HCT116 (cell line): ENCODE results near the gene HCFC2. TPM values are rescaled to one million over a fixed set of nuclear protein-coding genes. Genes with fewer than 3 reads are reported as not detected.

Source experiments
- ATAC-seq: fragments of 200-7000 bp; cut with Tn5 transposase; 2 replicates; pipeline ENCODE4 v1.9.1; 2020; ENCODE audit warnings: mild to moderate bottlenecking, moderate library complexity
- BruUV-seq: library from RNA; stranded (reverse); fragments of 400-500 nt; replicated peaks from 2 replicates; lab custom pipeline; 2021; lab: Mats Ljungman, UMichigan
- CTCF ChIA-PET: fragments of 300-600 bp; sonication (Branson Sonifier 250); formaldehyde crosslinking; loops from one replicate; lab custom pipeline; 2021; ENCODE audit warnings: antibody characterized with exemption; lab: Charles Lee
- POLR2A ChIA-PET: fragments of 300-600, 350-600 bp; sonication (Branson Sonifier 250); formaldehyde crosslinking; loops from one replicate; lab custom pipeline; 2021; ENCODE audit warnings: antibody characterized with exemption; lab: Charles Lee
- RAD21 ChIA-PET, 2 experiments: fragments of 300-600 bp; sonication (Branson Sonifier 250); formaldehyde crosslinking; loops; one replicate each; lab custom pipeline; 2023; ENCODE audit warnings: low total read pairs in 2 of 2; ENCODE audit not compliant: uncharacterized antibody in 2 of 2, unreplicated experiment in 2 of 2, low non-redundant PET in 1 of 2; lab: Charles Lee
- DNase-seq: peaks from one replicate; pipeline ENCODE4 v3.0.0-alpha.2; 2010; ENCODE audit warnings: low read depth, low spot score
- H2AFZ ChIP-seq: fragments of 200-600 bp; shearing (Covaris generic), sonication (generic); 2 replicates; pipeline ENCODE4 v1.6.1; 2017; ENCODE audit warnings: low read depth, mixed run types, mixed read lengths, antibody characterized with exemption, low read length; ENCODE audit not compliant: poor library complexity, severe bottlenecking
- H3K27ac ChIP-seq: 2 replicates; pipeline ENCODE4 v1.5.1; 2012; ENCODE audit warnings: low read depth, low read length
- H3K27me3 ChIP-seq: fragments of 200-600 bp; sonication (generic); 2 replicates; pipeline ENCODE4 v1.6.1; 2016; ENCODE audit warnings: mixed run types, low read length, mixed read lengths; ENCODE audit not compliant: insufficient read depth
- H3K36me3 ChIP-seq, 2 experiments: fragments of 200-500 bp in 1 of 2; fragments of 200-600 bp in 1 of 2; sonication (Bioruptor generic) in 1 of 2; sonication (generic) in 1 of 2; 2 replicates each; pipeline versions ENCODE4 v1.5.1 to v1.6.1; 2014 to 2016; ENCODE audit warnings: low read length in 2 of 2, inconsistent platforms in 1 of 2, mixed read lengths in 1 of 2, mixed run types in 1 of 2; ENCODE audit not compliant: insufficient read depth in 2 of 2, control insufficient read depth in 1 of 2
- H3K4me1 ChIP-seq, 2 experiments: fragments of 200-600 bp in 1 of 2; sonication (generic) in 1 of 2; 2 replicates each; pipeline versions ENCODE4 v1.5.1 to v1.6.1; 2012 to 2017; ENCODE audit warnings: low read length in 2 of 2, inconsistent platforms in 1 of 2, mild to moderate bottlenecking in 1 of 2, mixed read lengths in 1 of 2, mixed run types in 1 of 2, moderate library complexity in 1 of 2; ENCODE audit not compliant: insufficient read depth in 2 of 2, control insufficient read depth in 1 of 2
- H3K4me2 ChIP-seq: fragments of 200-600 bp; sonication (generic); 2 replicates; pipeline ENCODE4 v1.6.1; 2017; ENCODE audit warnings: mixed run types, low read length, mixed read lengths
- H3K4me3 ChIP-seq, 2 experiments: fragments of 200-600 bp in 1 of 2; sonication (generic) in 1 of 2; replicated peaks in 1 of 2; 2 replicates each; pipeline ENCODE4 v1.5.1; 2011 to 2016; ENCODE audit warnings: low read length in 2 of 2, control low read depth in 1 of 2, low read depth in 1 of 2, mild to moderate bottlenecking in 1 of 2, mixed read lengths in 1 of 2, mixed run types in 1 of 2
- H3K79me2 ChIP-seq: fragments of 200-600 bp; sonication (generic); 2 replicates; pipeline ENCODE4 v1.6.1; 2017; ENCODE audit warnings: mild to moderate bottlenecking, mixed run types, low read length, moderate library complexity, mixed read lengths; ENCODE audit not compliant: insufficient read depth
- H3K9ac ChIP-seq: fragments of 200-600 bp; sonication (generic); 2 replicates; pipeline ENCODE4 v1.6.1; 2016; ENCODE audit warnings: low read length, mixed read lengths
- H3K9me2 ChIP-seq: fragments of 200-600 bp; sonication (generic), shearing (Covaris generic); 2 replicates; pipeline ENCODE4 v1.6.1; 2017; ENCODE audit warnings: mixed run types, mild to moderate bottlenecking, moderate library complexity; ENCODE audit not compliant: insufficient read depth
- H3K9me3 ChIP-seq, 2 experiments: fragments of 200-500 bp in 1 of 2; fragments of 200-600 bp in 1 of 2; sonication (Bioruptor generic) in 1 of 2; sonication (generic) in 1 of 2; 2 replicates each; pipeline ENCODE4 v1.6.1; 2014 to 2017; ENCODE audit warnings: low read length in 2 of 2, mixed read lengths in 2 of 2, inconsistent platforms in 1 of 2, low read depth in 1 of 2, mild to moderate bottlenecking in 1 of 2, mixed run types in 1 of 2, moderate library complexity in 1 of 2; ENCODE audit not compliant: control insufficient read depth in 1 of 2, insufficient read depth in 1 of 2
- H4K20me1 ChIP-seq: fragments of 200-600 bp; sonication (generic), shearing (Covaris generic); 2 replicates; pipeline ENCODE4 v1.6.1; 2017; ENCODE audit warnings: mixed run types, mild to moderate bottlenecking, moderate library complexity; ENCODE audit not compliant: insufficient read depth
- ATF3 ChIP-seq: IDR thresholded peaks from 2 replicates; pipeline ENCODE4 v1.6.1; 2012
- CTCF ChIP-seq, 3 experiments: fragments of 200-600 bp in 1 of 3; sonication (generic) in 1 of 3; IDR thresholded peaks in 2 of 3; conservative IDR thresholded peaks in 1 of 3; 2 replicates each; pipeline ENCODE4 v1.5.1; 2012 to 2017; ENCODE audit warnings: low read depth in 2 of 3, low read length in 2 of 3, antibody characterized with exemption in 1 of 3, borderline replicate concordance in 1 of 3, control low read depth in 1 of 3, mild to moderate bottlenecking in 1 of 3, mixed read lengths in 1 of 3, mixed run types in 1 of 3, moderate library complexity in 1 of 3; ENCODE audit not compliant: insufficient read depth in 1 of 3
- EGR1 ChIP-seq: IDR thresholded peaks from 2 replicates; pipeline ENCODE4 v1.6.1; 2012; ENCODE audit warnings: low read depth
- ELF1 ChIP-seq: IDR thresholded peaks from 2 replicates; pipeline ENCODE4 v1.6.1; 2012; ENCODE audit warnings: low read depth, borderline replicate concordance
- EZH2 ChIP-seq: fragments of 200-600 bp; sonication (generic); IDR thresholded peaks from 2 replicates; pipeline ENCODE4 v1.6.1; 2017; ENCODE audit warnings: antibody characterized with exemption, mixed run types
- EZH2phosphoT487 ChIP-seq: fragments of 200-600 bp; IDR thresholded peaks from 2 replicates; pipeline ENCODE4 v1.6.1; 2018; ENCODE audit warnings: antibody characterized with exemption, borderline replicate concordance
- FOSL1 ChIP-seq: IDR thresholded peaks from 2 replicates; pipeline ENCODE4 v1.6.1; 2012; ENCODE audit warnings: low read depth
- JUND ChIP-seq: IDR thresholded peaks from 2 replicates; pipeline ENCODE4 v1.6.1; 2012
- MAX ChIP-seq: IDR thresholded peaks from 2 replicates; pipeline ENCODE4 v1.6.1; 2012
- POLR2AphosphoS5 ChIP-seq: IDR thresholded peaks from 2 replicates; pipeline ENCODE4 v1.6.1; 2011; ENCODE audit warnings: mild to moderate bottlenecking, low read depth, low read length, moderate library complexity
- REST ChIP-seq: IDR thresholded peaks from 2 replicates; pipeline ENCODE4 v1.6.1; 2012; ENCODE audit warnings: low read depth
- SIN3A ChIP-seq: IDR thresholded peaks from 2 replicates; pipeline ENCODE4 v1.6.1; 2012; ENCODE audit warnings: low read depth
- YY1 ChIP-seq: IDR thresholded peaks from 2 replicates; pipeline ENCODE4 v1.6.1; 2011; ENCODE audit warnings: low read length, low read depth, moderate library complexity, mild to moderate bottlenecking; ENCODE audit not compliant: insufficient replicate concordance; ENCODE audit errors: extremely low read depth
- ZBTB33 ChIP-seq: IDR thresholded peaks from 2 replicates; pipeline ENCODE4 v1.6.1; 2011; ENCODE audit warnings: mild to moderate bottlenecking, low read length, moderate library complexity; ENCODE audit not compliant: insufficient replicate concordance; ENCODE audit errors: extremely low read depth
- ZFX ChIP-seq: fragments of 450-650 bp; IDR thresholded peaks from 2 replicates; pipeline ENCODE4 v1.6.1; 2017
- ZNF274 ChIP-seq: fragments of 200-500 bp; sonication (Bioruptor generic); IDR thresholded peaks from 2 replicates; pipeline ENCODE4 v1.6.1; 2014; ENCODE audit warnings: mild to moderate bottlenecking, low read depth, low read length, inconsistent platforms
- intact Hi-C: fragments of 100-400 bp; cut with micrococcal nuclease; formaldehyde crosslinking; loops from 2 replicates; pipeline ENCODE4 v1.10.0; 2022
- total RNA-seq: library from RNA; stranded (reverse); gene quantifications from one replicate; pipeline ENCODE4 v1.2.1, GENCODE V29; 2021; ENCODE audit not compliant: unreplicated experiment

The HCFC2 gene
- total RNA-seq, 1 experiment from 2014 or later, result 4.9 TPM

GRCh38 chr12:104152685-104153241 is 88.4 kb downstream of the HCFC2 start (continued):
- TF ChIP-seq EGR1, result no peak
- no peak for TF ChIP-seq FOSL1
- TF ChIP-seq, all 23 proteins: peak for 0

- Histone ChIP-seq H3K9me3 (no peaks in the 10 kb centered on the region), H3K9me2 (no peaks in the 10 kb centered on the region), H3K36me3 (no peaks in the 10 kb centered on the region), H3K4me2 (no peak overlapping the region), H2AFZ (no peak overlapping the region), H3K27ac (no peak overlapping the region), H3K27me3 (no peaks in the 10 kb centered on the region), H3K79me2 (no peaks in the 10 kb centered on the region), H3K4me3 (no peak overlapping the region)
- CTCF ChIA-PET, result no interaction called here
- no peak for DNase-seq
- intact Hi-C loops, result no loop called here
- TF ChIP-seq YY1, result no peak
- TF ChIP-seq ATF3, result no peak
- TF ChIP-seq CTCF (IDR thresholded peaks at IDR 0.05 in 2 of 3, conservative IDR thresholded peaks at IDR 0.05 in 1 of 3; ENCODE audit: borderline replicate concordance in 1 of 3, insufficient read depth in 1 of 3, low read depth in 2 of 3, low read length in 2 of 3), result no peak
- TF ChIP-seq ZFX, result no peak
- no peak for TF ChIP-seq JUND
- no peak for TF ChIP-seq REST
- TF ChIP-seq FOSL1, result no peak
- no peak for TF ChIP-seq EZH2
- TF ChIP-seq ELF1, result no peak
- no peak for TF ChIP-seq POLR2AphosphoS5
- no peak for TF ChIP-seq ZNF274
- TF ChIP-seq SIN3A, result no peak
- TF ChIP-seq EGR1, result no peak
- no peak for TF ChIP-seq MAX
- no peak for TF ChIP-seq ZBTB33
- no peak for TF ChIP-seq EZH2phosphoT487
- TF ChIP-seq, all 23 proteins: peak for 0
- no peak for ATAC-seq
- H4K20me1 ChIP-seq, result no peaks in the 10 kb centered on the region
- POLR2A ChIA-PET, result no interaction called here
- H3K4me1 ChIP-seq, result no peaks in the 10 kb centered on the region
- no TSS peak for BruUV-seq
- RAD21 ChIA-PET, result no interaction called here
- no peak overlapping the region for H3K9ac ChIP-seq
These were observed 90.0 kb downstream of the HCFC2 start for GRCh38 chr12:104154286-104154685.
